Transverse colon (tissue), 4 donors: ENCODE measurements around the gene HOXB13.

Experiments
- CTCF ChIP-seq, 5 experiments: fragments of 200-600 bp in 3 of 5; fragments of 450-650 bp in 2 of 5; sonication (generic) in 3 of 5; IDR thresholded peaks; 1 replicate in 2 of 5; 2 replicates in 3 of 5; pipeline ENCODE4 v1.5.1; 2016 to 2017; ENCODE audit warnings: antibody characterized with exemption in 5 of 5, inconsistent platforms in 3 of 5, mild to moderate bottlenecking in 2 of 5, moderate library complexity in 1 of 5
- EP300 ChIP-seq: sonication (generic); formaldehyde crosslinking; IDR thresholded peaks from one replicate; pipeline ENCODE4 v1.6.1; 2017; ENCODE audit warnings: antibody characterized with exemption, low read depth
- POLR2A ChIP-seq: fragments of 450-650 bp; IDR thresholded peaks from one replicate; pipeline ENCODE4 v1.6.1; 2016; ENCODE audit warnings: antibody characterized with exemption, mild to moderate bottlenecking, moderate library complexity
- POLR2AphosphoS5 ChIP-seq, 3 donors: sonication (generic); formaldehyde crosslinking; IDR thresholded peaks; one replicate each; pipeline ENCODE4 v1.6.1; 2016; ENCODE audit warnings: antibody characterized with exemption in 3 of 3

- no peak for TF ChIP-seq CTCF (IDR thresholded peaks at IDR 0.05)
- TF ChIP-seq EP300 = no peak
- no peak for TF ChIP-seq POLR2A
- no peak for TF ChIP-seq POLR2AphosphoS5 (IDR thresholded peaks at IDR 0.05)
These were observed 3.6 kb downstream of the HOXB13 start for GRCh38 chr17:48725004-48725287.
